HG02852 (cell line): Measurements from ENCODE around the gene PPP6R1.

Experiments used
- ATAC-seq: cut with Tn5 transposase; IDR thresholded peaks from one replicate; pipeline ENCODE4 v1.9.1; 2021; ENCODE audit warnings: mild to moderate bottlenecking, moderate library complexity; ENCODE audit not compliant: unreplicated experiment

The PPP6R1 gene

GRCh38 chr19:55258476-55258827 is 365 bp downstream of the PPP6R1 start:
- peak; percentile 22 for ATAC-seq

GRCh38 chr19:55257461-55258420 is 1.1 kb downstream of the PPP6R1 start:
- no peak for ATAC-seq

- no peak for ATAC-seq
Measured at GRCh38 chr19:55256562-55257460, 2.0 kb downstream of the PPP6R1 start.

- ATAC-seq: no peak
Measured at GRCh38 chr19:55255618-55256423, 3.0 kb downstream of the PPP6R1 start.

- no peak for ATAC-seq
Measured at GRCh38 chr19:55254625-55254977, 4.2 kb downstream of the PPP6R1 start.

GRCh38 chr19:55253842-55254624 is 4.8 kb downstream of the PPP6R1 start:
- peak; percentile 36 for ATAC-seq

GRCh38 chr19:55252760-55253663 is 5.8 kb downstream of the PPP6R1 start:
- ATAC-seq: no peak

GRCh38 chr19:55251341-55252081 is 7.3 kb downstream of the PPP6R1 start:
- ATAC-seq: no peak

GRCh38 chr19:55250262-55251036 is 8.4 kb downstream of the PPP6R1 start:
- ATAC-seq: no peak

GRCh38 chr19:55249841-55250240 is 9.0 kb downstream of the PPP6R1 start:
- ATAC-seq: no peak

- ATAC-seq: no peak
Measured at GRCh38 chr19:55248704-55249103, 10.1 kb downstream of the PPP6R1 start.

- ATAC-seq: no peak
Measured at GRCh38 chr19:55248166-55248675, 10.6 kb downstream of the PPP6R1 start.

GRCh38 chr19:55247621-55248099 is 11.2 kb downstream of the PPP6R1 start:
- no peak for ATAC-seq

- no peak for ATAC-seq
Measured at GRCh38 chr19:55246462-55247451, 12.1 kb downstream of the PPP6R1 start.

- ATAC-seq: no peak
Measured at GRCh38 chr19:55245236-55245904, 13.4 kb downstream of the PPP6R1 start.
